Smooth muscle cell (in vitro differentiated cells): ENCODE measurements around the gene RABGGTA. TPM values are rescaled to one million over a fixed set of nuclear protein-coding genes. Genes with fewer than 3 reads are reported as not detected.

Experiments used
- DNase-seq: peaks from one replicate; lab custom pipeline; 2025; ENCODE audit not compliant: unreplicated experiment; lab: John Stamatoyannopoulos, UW
- H2AFZ ChIP-seq: fragments of 200-600 bp; sonication (generic); 2 replicates; pipeline ENCODE4 v1.6.0; 2016; ENCODE audit warnings: antibody characterized with exemption, low read depth, mild to moderate bottlenecking
- H3F3A ChIP-seq: fragments of 200-600 bp; sonication (generic); 2 replicates; pipeline ENCODE4 v1.6.0; 2017; ENCODE audit warnings: antibody characterized with exemption, low read depth
- H3K27ac ChIP-seq: fragments of 200-600 bp; sonication (generic); 2 replicates; pipeline ENCODE4 v1.5.1; 2016; ENCODE audit warnings: low read depth, mild to moderate bottlenecking
- H3K27me3 ChIP-seq: fragments of 200-600 bp; sonication (generic); 2 replicates; pipeline ENCODE4 v1.6.1; 2016; ENCODE audit warnings: low read depth, mild to moderate bottlenecking
- H3K36me3 ChIP-seq: fragments of 200-600 bp; sonication (generic); 2 replicates; pipeline ENCODE4 v1.5.1; 2016; ENCODE audit warnings: low read depth
- H3K4me1 ChIP-seq: fragments of 200-600 bp; sonication (generic); 2 replicates; pipeline ENCODE4 v1.5.1; 2016; ENCODE audit warnings: low read depth
- H3K4me2 ChIP-seq: fragments of 200-600 bp; sonication (generic); 2 replicates; pipeline ENCODE4 v1.6.0; 2016; ENCODE audit warnings: mild to moderate bottlenecking
- H3K4me3 ChIP-seq: fragments of 200-600 bp; sonication (generic); 2 replicates; pipeline ENCODE4 v1.5.1; 2016; ENCODE audit warnings: mild to moderate bottlenecking
- H3K79me2 ChIP-seq: fragments of 200-600 bp; sonication (generic); 2 replicates; pipeline ENCODE4 v1.6.0; 2016; ENCODE audit warnings: low read depth, mild to moderate bottlenecking
- H3K9ac ChIP-seq: fragments of 200-600 bp; sonication (generic); 2 replicates; pipeline ENCODE4 v1.6.0; 2016; ENCODE audit warnings: low read depth
- H3K9me3 ChIP-seq: fragments of 200-600 bp; sonication (generic); replicated peaks from 2 replicates; pipeline ENCODE4 v1.5.1; 2016; ENCODE audit warnings: low read depth
- H4K20me1 ChIP-seq: fragments of 200-600 bp; sonication (generic); 2 replicates; pipeline ENCODE4 v1.6.0; 2016; ENCODE audit warnings: low read depth
- CTCF ChIP-seq: fragments of 200-600 bp; sonication (generic); IDR thresholded peaks from 2 replicates; pipeline ENCODE4 v1.5.1; 2017; ENCODE audit warnings: borderline replicate concordance, mild to moderate bottlenecking, antibody characterized with exemption; ENCODE audit not compliant: insufficient read depth, poor library complexity, severe bottlenecking
- WGBS: methylation state at CpG from one replicate; pipeline ENCODE4 v1.1.7; 2016; ENCODE audit warnings: low lambda C conversion rate; 5-methylcytosine and 5-hydroxymethylcytosine counted together
- polyA plus RNA-seq: library from polyadenylated mRNA; unstranded; fragments of >200 nt; fragmentation: Nextera tagmentation; extraction: Ambion mirVana; gene quantifications from 2 replicates; pipeline ENCODE4 v1.2.1, GENCODE V29; 2016
- total RNA-seq: library from RNA; depleted of rRNA; stranded (reverse); fragments of >200 nt; gene quantifications from 2 replicates; pipeline ENCODE4 v1.2.3, GENCODE V29; 2014

Gene RABGGTA
- total and polyA plus RNA-seq, 2 experiments from 2014 or later = 18.5 to 33.4 TPM

DNA sequence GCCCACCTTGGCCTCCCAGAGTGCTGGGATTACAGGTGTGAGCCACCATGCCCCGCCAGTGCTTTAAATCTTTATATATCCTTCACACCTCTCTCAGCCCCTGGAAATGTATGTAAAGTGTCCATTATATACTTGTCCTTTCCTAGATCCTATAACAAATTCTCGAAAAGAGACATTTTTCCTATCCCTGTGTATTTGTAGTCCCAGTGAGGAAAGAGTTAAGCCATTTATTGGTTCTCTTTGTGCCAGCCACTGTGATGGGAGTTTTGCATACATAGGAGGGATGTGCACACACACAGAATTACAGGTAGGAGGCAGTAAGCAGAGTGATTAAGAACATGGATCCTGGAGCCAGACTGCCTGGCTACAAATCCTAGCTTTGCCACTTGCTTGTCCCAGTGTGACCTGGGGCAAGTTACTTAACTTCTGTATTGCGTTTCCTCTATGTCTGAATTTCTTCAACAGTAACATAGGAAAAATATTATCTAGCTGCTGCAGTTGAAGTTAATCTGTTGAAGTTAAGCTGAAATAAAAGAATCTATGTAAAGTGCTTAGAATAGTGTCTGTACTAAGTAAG, 2.1 kb upstream of the RABGGTA start:
- no peak for DNase-seq
- no peak overlapping the region for H3K9ac ChIP-seq
- WGBS = 60% methylated on average over 3 of the region's 3 CpGs

DNA sequence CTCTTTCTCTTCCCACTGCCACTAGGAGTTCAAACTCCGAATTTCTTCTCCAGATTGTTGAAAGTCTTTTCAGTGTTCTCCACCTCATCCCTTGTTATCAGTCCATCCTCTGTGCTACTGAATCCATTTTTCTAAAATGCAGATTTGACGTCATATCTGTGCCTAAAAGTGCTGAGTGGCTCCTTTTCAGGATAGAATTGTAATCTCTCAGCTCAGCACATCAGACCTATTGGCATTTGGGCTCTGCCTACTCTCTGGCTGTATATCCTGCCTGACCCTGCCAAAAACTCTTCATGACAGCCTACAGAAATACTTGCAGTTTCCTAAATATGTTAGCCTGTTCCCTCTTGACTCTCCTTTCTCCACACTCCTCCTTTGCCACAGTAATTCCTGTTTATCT, 1.1 kb upstream of the RABGGTA start:
- no peak overlapping the region for H2AFZ ChIP-seq
- TF ChIP-seq CTCF = no peak
- DNase-seq = no peak
- no peaks in the 10 kb centered on the region for H4K20me1 ChIP-seq
- no peak overlapping the region for H3K4me3 ChIP-seq
- H3K9me3 ChIP-seq = no peaks in the 10 kb centered on the region
- H3K4me1 ChIP-seq = no peaks in the 10 kb centered on the region
- no peak overlapping the region for H3K4me2 ChIP-seq
- H3K36me3 ChIP-seq = no peaks in the 10 kb centered on the region
- no peaks in the 10 kb centered on the region for H3F3A ChIP-seq
- H3K27ac ChIP-seq = no peak overlapping the region
- 90% methylated on average over 2 of the region's 2 CpGs for WGBS
- no peaks in the 10 kb centered on the region for H3K79me2 ChIP-seq
- no peak overlapping the region for H3K9ac ChIP-seq
- no peaks in the 10 kb centered on the region for H3K27me3 ChIP-seq

More for the DNA sequence above, 2.1 kb upstream of the RABGGTA start:
- Histone ChIP-seq H3K4me2 (no peak overlapping the region), H3K9me3 (no peaks in the 10 kb centered on the region), H3K36me3 (no peaks in the 10 kb centered on the region), H3K79me2 (no peaks in the 10 kb centered on the region), H3K27ac (no peak overlapping the region), H3K4me1 (no peaks in the 10 kb centered on the region), H4K20me1 (no peaks in the 10 kb centered on the region), H3K4me3 (no peak overlapping the region), H3F3A (no peaks in the 10 kb centered on the region), H2AFZ (no peak overlapping the region), H3K27me3 (no peaks in the 10 kb centered on the region)
- no peak for TF ChIP-seq CTCF

GRCh38 chr14:24271834-24272263, 452 bp upstream of the RABGGTA start:
- TF ChIP-seq CTCF = no peak
- Histone ChIP-seq H3K9ac (peak overlapping the region; percentile 98), H2AFZ (peak overlapping the region; percentile 94), H3K27me3 (no peaks in the 10 kb centered on the region), H3K4me2 (peak overlapping the region; percentile 97), H3K4me1 (no peaks in the 10 kb centered on the region), H3K9me3 (no peaks in the 10 kb centered on the region), H3K4me3 (peak overlapping the region; percentile 95), H3F3A (no peaks in the 10 kb centered on the region), H3K27ac (no peak overlapping the region), H4K20me1 (no peaks in the 10 kb centered on the region), H3K79me2 (no peaks in the 10 kb centered on the region), H3K36me3 (no peaks in the 10 kb centered on the region)
- WGBS = 30% methylated on average over 3 of the region's 3 CpGs
- DNase-seq = no peak

- H3K9ac ChIP-seq = peak overlapping the region; percentile 98
- H3K4me2 ChIP-seq = peak overlapping the region; percentile 97
- H4K20me1 ChIP-seq = no peaks in the 10 kb centered on the region
- no peaks in the 10 kb centered on the region for H3K36me3 ChIP-seq
- H3K9me3 ChIP-seq = no peaks in the 10 kb centered on the region
- 29% methylated on average over 13 of the region's 13 CpGs for WGBS
- peak overlapping the region; percentile 95 for H3K4me3 ChIP-seq
- H3K27ac ChIP-seq = peak overlapping the region; percentile 90
- no peaks in the 10 kb centered on the region for H3K4me1 ChIP-seq
- no peak for DNase-seq
- TF ChIP-seq CTCF = no peak
- H2AFZ ChIP-seq = peak overlapping the region; percentile 94
- no peaks in the 10 kb centered on the region for H3K27me3 ChIP-seq
- H3F3A ChIP-seq = no peaks in the 10 kb centered on the region
- H3K79me2 ChIP-seq = no peaks in the 10 kb centered on the region
These were observed 762 bp downstream of the RABGGTA start for GRCh38 chr14:24270537-24271133.
